Fibroblast of lung (primary cell): Measurements from ENCODE around the gene COL18A1. TPM values are rescaled to one million over a fixed set of nuclear protein-coding genes. Genes with fewer than 3 reads are reported as not detected.

Source experiments
- DNase-seq, 2 donors: peaks; one replicate each; pipeline versions ENCODE4 v3.0.0 to v3.0.0-alpha.2; 2010; ENCODE audit warnings: low read depth in 2 of 2
- H2AFZ ChIP-seq: 2 replicates; pipeline ENCODE4 v1.5.1; 2012; ENCODE audit warnings: low read length, control low read depth, inconsistent platforms
- H3K27ac ChIP-seq: 2 replicates; pipeline ENCODE4 v1.5.1; 2011; ENCODE audit warnings: low read length, control low read depth; ENCODE audit not compliant: insufficient read depth
- H3K27me3 ChIP-seq: 2 replicates; pipeline ENCODE4 v1.5.1; 2011; ENCODE audit warnings: mild to moderate bottlenecking, low read length; ENCODE audit not compliant: control insufficient read depth, insufficient read depth
- H3K36me3 ChIP-seq: 2 replicates; pipeline ENCODE4 v1.5.1; 2011; ENCODE audit warnings: low read length; ENCODE audit not compliant: control insufficient read depth, insufficient read depth
- H3K4me1 ChIP-seq: 2 replicates; pipeline ENCODE4 v1.5.1; 2011; ENCODE audit warnings: low read length; ENCODE audit not compliant: control insufficient read depth, insufficient read depth; ENCODE audit errors: extremely low read depth
- H3K4me2 ChIP-seq: 2 replicates; pipeline ENCODE4 v1.5.1; 2011; ENCODE audit warnings: low read length, control low read depth; ENCODE audit not compliant: insufficient read depth; ENCODE audit errors: extremely low read depth
- H3K4me3 ChIP-seq, 4 experiments: fragments of 200-600 bp in 1 of 4; sonication (generic) in 1 of 4; replicated peaks in 1 of 4; 2 replicates each; pipeline ENCODE4 v1.5.1; 2011 to 2016; ENCODE audit warnings: low read length in 4 of 4, low read depth in 3 of 4, mild to moderate bottlenecking in 3 of 4, control low read depth in 2 of 4, inconsistent platforms in 1 of 4, mixed read lengths in 1 of 4; ENCODE audit not compliant: insufficient read depth in 1 of 4; ENCODE audit errors: control extremely low read depth in 1 of 4
- H3K79me2 ChIP-seq: 2 replicates; pipeline ENCODE4 v1.5.1; 2012; ENCODE audit warnings: mild to moderate bottlenecking, low read length, inconsistent platforms; ENCODE audit not compliant: control insufficient read depth, insufficient read depth
- H3K9ac ChIP-seq: 2 replicates; pipeline ENCODE4 v1.5.1; 2011; ENCODE audit warnings: mild to moderate bottlenecking, low read length, control low read depth; ENCODE audit not compliant: insufficient read depth
- H3K9me3 ChIP-seq: 2 replicates; pipeline ENCODE4 v1.5.1; 2012; ENCODE audit warnings: low read depth, low read length; ENCODE audit not compliant: control insufficient read depth, insufficient read depth
- H4K20me1 ChIP-seq: 2 replicates; pipeline ENCODE4 v1.5.1; 2011; ENCODE audit warnings: low read length; ENCODE audit not compliant: control insufficient read depth, insufficient read depth; ENCODE audit errors: extremely low read depth
- EZH2 ChIP-seq: IDR thresholded peaks from 2 replicates; pipeline ENCODE4 v1.5.1; 2012; ENCODE audit warnings: low read length, control low read depth, mild to moderate bottlenecking; ENCODE audit errors: missing control alignments
- polyA plus RNA-seq, 2 donors: library from polyadenylated mRNA; depleted of rRNA in 1 of 2; stranded (reverse) in 1 of 2; unstranded in 1 of 2; fragments of >200 nt; gene quantifications; 2 replicates each; pipeline ENCODE4 v1.2.1, GENCODE V29; 2011 to 2012; ENCODE audit warnings: missing spikeins in 1 of 2
- total RNA-seq: library from RNA; depleted of rRNA; stranded (reverse); fragments of >200 nt; gene quantifications from 2 replicates; pipeline ENCODE4 v1.2.1, GENCODE V29; 2014
- TF ChIP-seq, protein P1 (sequence below), 2 donors: IDR thresholded peaks in 1 of 2; conservative IDR thresholded peaks in 1 of 2; 1 replicate in 1 of 2; 2 replicates in 1 of 2; pipeline ENCODE4 v1.5.1; 2011 to 2012; ENCODE audit warnings: low read length in 2 of 2, control low read depth in 1 of 2, inconsistent platforms in 1 of 2, low read depth in 1 of 2, mild to moderate bottlenecking in 1 of 2

The COL18A1 gene
- total and polyA plus RNA-seq, 2 donors (not counting 1 experiment from before 2014, with no cell fraction given): 24.3 to 38.8 TPM

DNA sequence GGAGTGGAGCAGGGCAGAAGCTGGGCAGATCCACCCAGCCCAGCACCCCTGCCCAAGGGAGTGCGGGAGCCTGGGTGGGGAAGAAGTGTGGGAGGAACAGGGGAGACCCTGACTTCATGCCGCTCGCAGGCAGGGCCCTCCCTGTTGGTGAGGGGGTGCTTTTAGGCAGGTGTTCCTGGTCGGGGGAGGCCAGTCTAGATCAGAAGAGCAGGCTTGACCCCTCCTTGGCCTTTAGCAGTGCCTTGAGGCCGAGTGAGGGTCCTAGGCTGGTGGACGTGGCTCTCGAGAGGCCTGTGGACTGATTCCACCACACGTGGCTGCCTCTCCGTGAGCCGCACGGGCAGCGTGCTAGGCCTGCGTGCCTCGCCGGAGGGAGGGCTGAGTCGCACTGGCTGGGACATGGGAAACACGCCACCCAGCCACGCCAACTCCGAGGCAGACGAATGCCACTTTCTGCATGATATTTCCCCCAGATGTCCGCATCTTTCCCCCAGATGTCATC lies 19.4 kb upstream of the COL18A1 start:
- DNase-seq: no peak
- no peaks in the 10 kb centered on the region for H3K9me3 ChIP-seq
- H3K9ac ChIP-seq: peak overlapping the region; percentile 13
- peaks cover 18% of the 10 kb centered on the region for H3K4me1 ChIP-seq
- no peak for TF ChIP-seq EZH2
- TF ChIP-seq, protein P1, sequence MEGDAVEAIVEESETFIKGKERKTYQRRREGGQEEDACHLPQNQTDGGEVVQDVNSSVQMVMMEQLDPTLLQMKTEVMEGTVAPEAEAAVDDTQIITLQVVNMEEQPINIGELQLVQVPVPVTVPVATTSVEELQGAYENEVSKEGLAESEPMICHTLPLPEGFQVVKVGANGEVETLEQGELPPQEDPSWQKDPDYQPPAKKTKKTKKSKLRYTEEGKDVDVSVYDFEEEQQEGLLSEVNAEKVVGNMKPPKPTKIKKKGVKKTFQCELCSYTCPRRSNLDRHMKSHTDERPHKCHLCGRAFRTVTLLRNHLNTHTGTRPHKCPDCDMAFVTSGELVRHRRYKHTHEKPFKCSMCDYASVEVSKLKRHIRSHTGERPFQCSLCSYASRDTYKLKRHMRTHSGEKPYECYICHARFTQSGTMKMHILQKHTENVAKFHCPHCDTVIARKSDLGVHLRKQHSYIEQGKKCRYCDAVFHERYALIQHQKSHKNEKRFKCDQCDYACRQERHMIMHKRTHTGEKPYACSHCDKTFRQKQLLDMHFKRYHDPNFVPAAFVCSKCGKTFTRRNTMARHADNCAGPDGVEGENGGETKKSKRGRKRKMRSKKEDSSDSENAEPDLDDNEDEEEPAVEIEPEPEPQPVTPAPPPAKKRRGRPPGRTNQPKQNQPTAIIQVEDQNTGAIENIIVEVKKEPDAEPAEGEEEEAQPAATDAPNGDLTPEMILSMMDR (conservative IDR thresholded peaks at IDR 0.05 in 1 of 2, IDR thresholded peaks at IDR 0.05 in 1 of 2; ENCODE audit: low read depth in 1 of 2, low read length in 2 of 2): no peak
- no peak overlapping the region for H3K27ac ChIP-seq
- no peak overlapping the region for H2AFZ ChIP-seq
- no peak overlapping the region for H3K4me2 ChIP-seq
- no peaks in the 10 kb centered on the region for H3K79me2 ChIP-seq
- no peaks in the 10 kb centered on the region for H4K20me1 ChIP-seq
- H3K4me3 ChIP-seq: no peak overlapping the region
- H3K36me3 ChIP-seq: no peaks in the 10 kb centered on the region
- no peaks in the 10 kb centered on the region for H3K27me3 ChIP-seq

DNA sequence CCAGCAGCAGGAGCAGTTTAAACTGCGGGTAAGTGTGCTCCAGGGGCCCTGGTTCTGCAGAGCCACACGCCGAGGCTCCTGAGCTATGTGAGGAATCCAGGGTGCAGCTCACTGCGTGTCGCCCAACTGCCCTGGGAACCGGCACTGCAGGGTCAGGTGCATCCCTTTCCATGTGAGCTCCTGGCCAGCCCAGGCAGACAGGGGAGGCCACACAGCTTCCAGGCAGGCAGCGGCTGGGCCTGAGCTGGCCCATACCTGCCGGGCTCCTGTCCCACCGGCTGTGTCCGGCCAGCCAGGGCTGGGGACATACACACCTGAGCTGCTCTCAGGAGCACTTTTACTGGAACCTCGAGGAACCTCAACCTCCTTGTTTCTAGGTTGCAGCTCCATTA lies 18.6 kb upstream of the COL18A1 start:
- TF ChIP-seq, protein P1 (conservative IDR thresholded peaks at IDR 0.05 in 1 of 2, IDR thresholded peaks at IDR 0.05 in 1 of 2; ENCODE audit: low read depth in 1 of 2, low read length in 2 of 2): no peak
- TF ChIP-seq EZH2: no peak

DNA sequence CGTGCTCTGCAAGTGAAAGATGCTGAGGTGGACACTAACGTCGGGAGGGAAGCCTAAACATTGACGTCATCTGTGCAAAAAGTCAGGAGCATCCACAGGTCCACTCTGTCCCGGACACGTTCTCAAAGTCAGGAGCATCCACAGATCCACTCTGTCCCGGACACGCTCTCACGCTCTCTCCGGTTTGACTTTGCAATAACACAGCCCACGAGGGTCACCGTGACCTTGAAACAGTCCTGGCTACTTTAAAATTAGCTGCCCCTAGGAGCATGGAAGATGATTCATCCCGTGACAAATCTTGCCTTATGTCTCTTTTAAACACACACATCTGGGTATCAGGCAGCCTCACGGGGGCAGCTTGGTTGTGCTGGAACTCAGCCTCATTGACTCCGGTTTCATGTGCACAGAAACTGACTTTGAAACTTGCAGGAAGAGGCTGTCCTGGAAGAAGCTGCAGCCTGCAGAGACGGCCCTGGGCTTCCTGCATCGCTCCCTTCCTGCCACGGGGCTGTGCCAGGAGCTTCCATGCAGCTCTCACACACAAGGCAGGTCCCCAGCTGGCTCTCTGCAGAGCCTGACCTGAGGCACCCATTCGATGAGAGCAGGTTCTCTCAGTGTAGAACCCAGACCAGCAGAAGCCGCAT lies 18.1 kb upstream of the COL18A1 start:
- peak overlapping the region; percentile 68 for H3K4me2 ChIP-seq
- H3K79me2 ChIP-seq: no peaks in the 10 kb centered on the region
- no peak overlapping the region for H3K4me3 ChIP-seq
- peaks cover 18% of the 10 kb centered on the region for H3K4me1 ChIP-seq
- H3K9me3 ChIP-seq: no peaks in the 10 kb centered on the region
- peak overlapping the region; percentile 64 for H3K27ac ChIP-seq
- H4K20me1 ChIP-seq: no peaks in the 10 kb centered on the region
- H3K36me3 ChIP-seq: no peaks in the 10 kb centered on the region
- H2AFZ ChIP-seq: peak overlapping the region; percentile 65
- peak; percentile 90 to 97 for DNase-seq
- H3K27me3 ChIP-seq: no peaks in the 10 kb centered on the region
- peak overlapping the region; percentile 41 for H3K9ac ChIP-seq
- TF ChIP-seq EZH2: no peak
- TF ChIP-seq, protein P1 (conservative IDR thresholded peaks at IDR 0.05 in 1 of 2, IDR thresholded peaks at IDR 0.05 in 1 of 2; ENCODE audit: low read depth in 1 of 2, low read length in 2 of 2): peak; percentile 28 to 42

More for the DNA sequence above, 18.6 kb upstream of the COL18A1 start:
- H3K36me3 ChIP-seq: no peaks in the 10 kb centered on the region
- no peak overlapping the region for H2AFZ ChIP-seq
- no peaks in the 10 kb centered on the region for H3K27me3 ChIP-seq
- no peak overlapping the region for H3K4me3 ChIP-seq
- DNase-seq: no peak
- peak overlapping the region; percentile 41 for H3K9ac ChIP-seq
- no peaks in the 10 kb centered on the region for H4K20me1 ChIP-seq
- H3K79me2 ChIP-seq: no peaks in the 10 kb centered on the region
- peaks cover 18% of the 10 kb centered on the region for H3K4me1 ChIP-seq
- no peaks in the 10 kb centered on the region for H3K9me3 ChIP-seq
- peak overlapping the region; percentile 63 for H3K4me2 ChIP-seq
- H3K27ac ChIP-seq: peak overlapping the region; percentile 64
